Measurements from ENCODE around the gene TMSB10.

DNA sequence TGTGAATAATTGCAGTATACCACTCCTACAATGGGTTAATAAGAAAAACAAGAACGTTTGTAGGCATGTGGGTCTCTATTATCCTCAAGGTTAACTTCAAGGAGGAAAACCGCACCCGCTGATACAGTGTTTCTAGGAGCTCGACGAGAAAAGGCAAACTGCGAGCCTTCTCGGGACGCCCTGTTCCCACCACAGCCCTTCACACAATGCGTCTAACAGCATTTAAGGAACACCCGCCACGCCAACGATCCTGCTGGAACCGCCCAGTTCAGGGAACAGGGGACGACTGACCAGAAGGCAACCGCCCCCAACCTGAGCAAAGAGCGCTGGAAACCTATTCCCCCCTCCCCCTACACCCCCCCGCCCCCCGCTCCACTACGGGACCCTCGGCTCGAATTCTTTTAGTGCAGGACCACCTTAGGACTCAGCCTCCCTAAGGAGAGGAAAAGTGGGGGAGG is 710 bp upstream of the TMSB10 start:
- TF ChIP-seq, protein P1, sequence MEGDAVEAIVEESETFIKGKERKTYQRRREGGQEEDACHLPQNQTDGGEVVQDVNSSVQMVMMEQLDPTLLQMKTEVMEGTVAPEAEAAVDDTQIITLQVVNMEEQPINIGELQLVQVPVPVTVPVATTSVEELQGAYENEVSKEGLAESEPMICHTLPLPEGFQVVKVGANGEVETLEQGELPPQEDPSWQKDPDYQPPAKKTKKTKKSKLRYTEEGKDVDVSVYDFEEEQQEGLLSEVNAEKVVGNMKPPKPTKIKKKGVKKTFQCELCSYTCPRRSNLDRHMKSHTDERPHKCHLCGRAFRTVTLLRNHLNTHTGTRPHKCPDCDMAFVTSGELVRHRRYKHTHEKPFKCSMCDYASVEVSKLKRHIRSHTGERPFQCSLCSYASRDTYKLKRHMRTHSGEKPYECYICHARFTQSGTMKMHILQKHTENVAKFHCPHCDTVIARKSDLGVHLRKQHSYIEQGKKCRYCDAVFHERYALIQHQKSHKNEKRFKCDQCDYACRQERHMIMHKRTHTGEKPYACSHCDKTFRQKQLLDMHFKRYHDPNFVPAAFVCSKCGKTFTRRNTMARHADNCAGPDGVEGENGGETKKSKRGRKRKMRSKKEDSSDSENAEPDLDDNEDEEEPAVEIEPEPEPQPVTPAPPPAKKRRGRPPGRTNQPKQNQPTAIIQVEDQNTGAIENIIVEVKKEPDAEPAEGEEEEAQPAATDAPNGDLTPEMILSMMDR (conservative IDR thresholded peaks at IDR 0.05): no peak
- no peak for TF ChIP-seq ZFX (IDR thresholded peaks at IDR 0.05)
